Endothelial cell of umbilical vein (primary cell): ENCODE results near the gene C6orf163.

ENCODE experiments used
- EZH2 ChIP-seq: IDR thresholded peaks from 2 replicates; pipeline ENCODE4 v1.6.1; 2012; ENCODE audit warnings: borderline replicate concordance, low read depth, mild to moderate bottlenecking, moderate library complexity, low read length, inconsistent platforms; ENCODE audit not compliant: severe bottlenecking
- FOS ChIP-seq: IDR thresholded peaks from 2 replicates; pipeline ENCODE4 v1.6.1; 2011; ENCODE audit warnings: mild to moderate bottlenecking, low read length, moderate library complexity, borderline replicate concordance; ENCODE audit not compliant: insufficient read depth
- POLR2A ChIP-seq: IDR thresholded peaks from 2 replicates; pipeline ENCODE4 v1.6.1; 2012; ENCODE audit warnings: low read depth, mild to moderate bottlenecking, control low read depth, low read length
- TF ChIP-seq, protein P1 (sequence below), 2 donors: IDR thresholded peaks; 1 replicate in 1 of 2; 2 replicates in 1 of 2; pipeline ENCODE4 v1.5.1; 2011; ENCODE audit warnings: low read length in 2 of 2, mild to moderate bottlenecking in 2 of 2, moderate library complexity in 2 of 2, control low read depth in 1 of 2, inconsistent platforms in 1 of 2, low read depth in 1 of 2; ENCODE audit not compliant: insufficient read depth in 1 of 2; ENCODE audit errors: extremely low read depth in 1 of 2
- TF ChIP-seq, protein P2 (sequence below): IDR thresholded peaks from 2 replicates; pipeline ENCODE4 v1.6.1; 2011; ENCODE audit not compliant: insufficient read depth, insufficient read length

DNA sequence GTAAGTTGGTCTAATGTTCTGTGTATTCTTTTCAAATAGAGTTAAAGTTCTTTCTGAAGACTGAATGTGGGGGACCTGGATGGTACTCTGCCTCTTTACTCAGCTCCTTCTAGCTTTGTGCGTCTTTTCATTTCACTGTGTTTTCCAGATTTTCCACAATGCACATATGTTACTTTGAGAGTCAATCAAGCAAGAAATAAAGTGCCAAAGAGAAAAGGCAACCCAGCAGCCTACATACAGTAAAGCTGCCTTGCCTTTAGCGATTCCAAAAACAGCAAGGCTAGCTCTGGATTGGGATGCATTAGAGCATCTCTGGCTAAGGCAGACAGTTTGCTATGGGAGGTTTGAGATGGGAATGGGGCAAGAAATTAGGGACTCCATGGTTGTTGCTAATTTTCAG, 5.3 kb downstream of the C6orf163 start:
- TF ChIP-seq POLR2A: no peak
- no peak for TF ChIP-seq EZH2
- TF ChIP-seq, protein P1, sequence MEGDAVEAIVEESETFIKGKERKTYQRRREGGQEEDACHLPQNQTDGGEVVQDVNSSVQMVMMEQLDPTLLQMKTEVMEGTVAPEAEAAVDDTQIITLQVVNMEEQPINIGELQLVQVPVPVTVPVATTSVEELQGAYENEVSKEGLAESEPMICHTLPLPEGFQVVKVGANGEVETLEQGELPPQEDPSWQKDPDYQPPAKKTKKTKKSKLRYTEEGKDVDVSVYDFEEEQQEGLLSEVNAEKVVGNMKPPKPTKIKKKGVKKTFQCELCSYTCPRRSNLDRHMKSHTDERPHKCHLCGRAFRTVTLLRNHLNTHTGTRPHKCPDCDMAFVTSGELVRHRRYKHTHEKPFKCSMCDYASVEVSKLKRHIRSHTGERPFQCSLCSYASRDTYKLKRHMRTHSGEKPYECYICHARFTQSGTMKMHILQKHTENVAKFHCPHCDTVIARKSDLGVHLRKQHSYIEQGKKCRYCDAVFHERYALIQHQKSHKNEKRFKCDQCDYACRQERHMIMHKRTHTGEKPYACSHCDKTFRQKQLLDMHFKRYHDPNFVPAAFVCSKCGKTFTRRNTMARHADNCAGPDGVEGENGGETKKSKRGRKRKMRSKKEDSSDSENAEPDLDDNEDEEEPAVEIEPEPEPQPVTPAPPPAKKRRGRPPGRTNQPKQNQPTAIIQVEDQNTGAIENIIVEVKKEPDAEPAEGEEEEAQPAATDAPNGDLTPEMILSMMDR (IDR thresholded peaks at IDR 0.05; ENCODE audit: extremely low read depth in 1 of 2, insufficient read depth in 1 of 2, low read depth in 1 of 2, low read length in 2 of 2): no peak
- TF ChIP-seq, protein P2, sequence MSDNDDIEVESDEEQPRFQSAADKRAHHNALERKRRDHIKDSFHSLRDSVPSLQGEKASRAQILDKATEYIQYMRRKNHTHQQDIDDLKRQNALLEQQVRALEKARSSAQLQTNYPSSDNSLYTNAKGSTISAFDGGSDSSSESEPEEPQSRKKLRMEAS: no peak
- TF ChIP-seq FOS: no peak
